Thoracic aorta (tissue), 2 donors: ENCODE measurements around the gene IL27RA. TPM values are rescaled to one million over a fixed set of nuclear protein-coding genes. Genes with fewer than 3 reads are reported as not detected.

ENCODE experiments used
- ATAC-seq: fragments of 150-250 bp; one replicate; pipeline ENCODE4 v1.8.0; 2017; ENCODE audit warnings: low read depth; ENCODE audit not compliant: insufficient number of reproducible peaks, low FRiP score
- DNase-seq: peaks from one replicate; pipeline ENCODE4 v3.0.0-alpha.2; 2020; ENCODE audit warnings: low spot score
- H3K27ac ChIP-seq, 2 donors: fragments of 200-600 bp; sonication (generic); 1 replicate in 1 of 2; 2 replicates in 1 of 2; pipeline ENCODE4 v1.5.1; 2016; ENCODE audit warnings: mild to moderate bottlenecking in 2 of 2, moderate library complexity in 2 of 2
- H3K27me3 ChIP-seq: fragments of 200-600 bp; sonication (generic); replicated peaks from 2 replicates; pipeline ENCODE4 v1.6.0; 2016; ENCODE audit warnings: mild to moderate bottlenecking; ENCODE audit not compliant: insufficient read depth
- H3K36me3 ChIP-seq: fragments of 200-600 bp; sonication (generic); one replicate; pipeline ENCODE4 v1.5.1; 2016
- H3K4me1 ChIP-seq, 2 donors: fragments of 200-600 bp; sonication (generic); 1 replicate in 1 of 2; 2 replicates in 1 of 2; pipeline versions ENCODE4 v1.5.1 to v1.6.0; 2016; ENCODE audit warnings: low read depth in 2 of 2, mild to moderate bottlenecking in 1 of 2; ENCODE audit not compliant: control insufficient read depth in 1 of 2
- H3K4me3 ChIP-seq: fragments of 200-600 bp; sonication (generic); 2 replicates; pipeline ENCODE4 v1.5.1; 2016; ENCODE audit warnings: mild to moderate bottlenecking
- H3K9me3 ChIP-seq: fragments of 200-600 bp; sonication (generic); 2 replicates; pipeline ENCODE4 v1.5.1; 2016
- total RNA-seq, 2 donors: library from RNA; depleted of rRNA; stranded (reverse); fragments of >200 nt; gene quantifications; one replicate each; pipeline versions ENCODE4 v1.1.0 to v1.2.3, GENCODE V29; 2016
- TF ChIP-seq, protein P1 (sequence below): fragments of 200-600 bp; sonication (generic); IDR thresholded peaks from one replicate; pipeline ENCODE4 v1.5.1; 2019; ENCODE audit warnings: antibody characterized with exemption

The IL27RA gene
- total RNA-seq, 2 donors from 2014 or later, result 1.1 to 5.3 TPM

DNA sequence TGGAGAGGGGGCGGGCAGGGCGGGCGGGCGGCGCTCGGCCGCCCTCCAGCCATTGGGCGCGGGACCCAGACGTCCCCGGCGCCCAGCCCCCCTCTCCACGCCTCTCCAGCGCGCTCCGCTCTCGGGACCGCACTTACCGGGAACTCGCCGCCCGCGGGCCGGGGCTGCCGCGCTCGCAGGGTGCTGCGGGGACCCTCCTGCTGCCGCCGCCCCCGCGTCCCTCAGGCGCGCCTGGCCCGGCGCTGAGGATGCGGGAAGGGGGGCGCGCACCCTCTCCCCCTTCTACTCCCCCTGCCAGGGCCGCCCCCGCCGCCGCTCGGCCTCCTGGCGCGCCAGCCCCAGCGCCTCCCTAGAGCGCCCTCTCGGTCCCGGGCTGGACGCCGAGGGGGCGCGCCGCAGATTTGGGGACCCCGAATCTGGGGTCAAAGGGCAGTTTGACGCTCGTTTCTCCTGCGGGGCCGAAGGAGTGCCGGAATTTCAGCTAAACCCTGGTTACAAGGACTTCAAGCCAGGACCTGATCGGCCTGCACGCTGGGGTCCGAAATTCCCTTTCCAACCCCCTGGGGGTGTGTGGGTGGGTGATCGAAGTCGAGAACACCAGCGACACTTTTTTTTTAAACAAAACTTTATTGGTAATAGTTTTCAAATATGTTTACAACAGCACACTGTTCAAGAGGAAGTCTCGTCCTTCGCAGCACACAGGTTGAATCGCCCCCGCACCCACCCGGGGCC is 59.7 kb downstream of the IL27RA start:
- TF ChIP-seq, protein P1, sequence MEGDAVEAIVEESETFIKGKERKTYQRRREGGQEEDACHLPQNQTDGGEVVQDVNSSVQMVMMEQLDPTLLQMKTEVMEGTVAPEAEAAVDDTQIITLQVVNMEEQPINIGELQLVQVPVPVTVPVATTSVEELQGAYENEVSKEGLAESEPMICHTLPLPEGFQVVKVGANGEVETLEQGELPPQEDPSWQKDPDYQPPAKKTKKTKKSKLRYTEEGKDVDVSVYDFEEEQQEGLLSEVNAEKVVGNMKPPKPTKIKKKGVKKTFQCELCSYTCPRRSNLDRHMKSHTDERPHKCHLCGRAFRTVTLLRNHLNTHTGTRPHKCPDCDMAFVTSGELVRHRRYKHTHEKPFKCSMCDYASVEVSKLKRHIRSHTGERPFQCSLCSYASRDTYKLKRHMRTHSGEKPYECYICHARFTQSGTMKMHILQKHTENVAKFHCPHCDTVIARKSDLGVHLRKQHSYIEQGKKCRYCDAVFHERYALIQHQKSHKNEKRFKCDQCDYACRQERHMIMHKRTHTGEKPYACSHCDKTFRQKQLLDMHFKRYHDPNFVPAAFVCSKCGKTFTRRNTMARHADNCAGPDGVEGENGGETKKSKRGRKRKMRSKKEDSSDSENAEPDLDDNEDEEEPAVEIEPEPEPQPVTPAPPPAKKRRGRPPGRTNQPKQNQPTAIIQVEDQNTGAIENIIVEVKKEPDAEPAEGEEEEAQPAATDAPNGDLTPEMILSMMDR, result peak; percentile 22
- Histone ChIP-seq H3K4me1 (peaks cover 3 to 20% of the 10 kb centered on the region in 2 donors), H3K4me3 (peak overlapping the region; percentile 75), H3K9me3 (peaks cover 7% of the 10 kb centered on the region), H3K27me3 (no peaks in the 10 kb centered on the region), H3K27ac (peak overlapping the region; percentile 83 to 87), H3K36me3 (peaks cover 18% of the 10 kb centered on the region)
- ATAC-seq (peak; percentile 47), DNase-seq (no peak)

DNA sequence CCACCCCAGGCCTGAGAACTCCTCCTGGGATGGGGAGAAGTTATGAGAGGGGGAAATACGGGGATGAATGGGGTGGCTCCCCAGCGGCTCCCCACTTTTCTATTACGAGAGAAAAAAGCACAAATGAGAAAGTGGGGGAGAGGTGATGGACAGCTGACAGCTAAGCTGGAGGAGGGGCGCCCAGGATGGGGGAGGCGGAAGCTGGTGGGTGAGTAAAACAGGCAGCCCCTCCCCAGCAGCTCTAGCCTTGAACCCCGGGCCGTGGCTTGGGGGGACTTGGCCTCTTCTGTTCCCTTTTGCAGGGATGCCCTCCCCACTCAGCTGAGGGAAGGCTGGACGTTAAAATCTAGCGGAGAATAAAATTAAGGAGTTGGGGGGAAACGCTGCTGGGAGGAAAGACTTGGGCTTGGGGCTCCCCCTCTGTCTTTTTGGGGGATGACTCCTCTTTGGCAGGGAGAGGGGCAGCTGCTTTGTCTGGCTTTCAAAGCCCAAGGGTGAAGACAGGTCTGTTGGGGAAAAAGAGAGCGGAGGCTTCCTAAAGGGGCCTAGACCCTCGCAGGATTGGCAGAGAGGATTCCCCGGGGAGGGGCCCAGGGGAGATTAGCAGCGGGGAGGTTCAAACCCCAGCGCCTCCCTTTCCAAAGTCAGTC is 60.4 kb downstream of the IL27RA start:
- Histone ChIP-seq H3K4me3 (peak overlapping the region; percentile 75), H3K4me1 (peaks cover 3 to 20% of the 10 kb centered on the region in 2 donors), H3K9me3 (peaks cover 7% of the 10 kb centered on the region), H3K27me3 (no peaks in the 10 kb centered on the region), H3K36me3 (peaks cover 22% of the 10 kb centered on the region), H3K27ac (peak overlapping the region; percentile 83 to 87)
- ATAC-seq (no peak), DNase-seq (no peak)
- TF ChIP-seq, protein P1, result no peak

DNA sequence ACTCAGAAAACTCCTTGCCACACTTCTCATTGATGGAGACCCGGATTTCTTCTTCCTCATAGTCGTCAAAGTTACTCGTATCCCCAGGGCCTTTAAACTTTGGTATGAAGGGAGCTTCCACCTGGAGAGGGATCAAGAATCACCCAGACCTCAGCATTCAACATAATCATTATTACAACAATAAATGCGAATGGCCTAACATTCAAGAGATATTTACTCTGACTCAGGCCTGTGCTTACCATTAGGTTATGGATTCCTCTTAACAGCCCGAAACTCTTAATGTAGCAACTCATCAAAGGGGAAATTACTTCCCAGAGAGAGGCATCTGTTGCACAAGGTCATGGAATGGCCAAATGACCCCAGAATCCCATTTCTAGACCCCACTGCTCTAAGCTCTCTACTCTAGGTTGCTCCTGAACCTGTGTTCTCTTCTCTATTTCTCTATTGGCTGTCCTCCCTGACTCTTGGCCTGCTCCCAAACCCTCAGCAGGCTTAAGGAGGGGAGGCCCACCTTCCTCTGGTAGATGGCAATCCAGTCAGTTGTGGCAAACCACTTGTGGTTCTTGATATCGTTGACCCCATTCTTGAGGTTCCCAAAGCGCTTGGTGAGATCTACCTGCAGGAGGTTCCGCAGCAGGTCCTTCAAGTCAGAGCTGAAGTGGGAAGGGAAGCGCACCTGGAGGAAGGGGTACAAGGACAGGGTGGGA is 61.7 kb downstream of the IL27RA start:
- Histone ChIP-seq H3K4me1 (peaks cover 3 to 20% of the 10 kb centered on the region in 2 donors), H3K27me3 (no peaks in the 10 kb centered on the region), H3K36me3 (peaks cover 28% of the 10 kb centered on the region), H3K4me3 (no peak overlapping the region), H3K9me3 (peaks cover 7% of the 10 kb centered on the region), H3K27ac (no peak overlapping the region)
- ATAC-seq (no peak), DNase-seq (no peak)
- TF ChIP-seq, protein P1, result no peak

DNA sequence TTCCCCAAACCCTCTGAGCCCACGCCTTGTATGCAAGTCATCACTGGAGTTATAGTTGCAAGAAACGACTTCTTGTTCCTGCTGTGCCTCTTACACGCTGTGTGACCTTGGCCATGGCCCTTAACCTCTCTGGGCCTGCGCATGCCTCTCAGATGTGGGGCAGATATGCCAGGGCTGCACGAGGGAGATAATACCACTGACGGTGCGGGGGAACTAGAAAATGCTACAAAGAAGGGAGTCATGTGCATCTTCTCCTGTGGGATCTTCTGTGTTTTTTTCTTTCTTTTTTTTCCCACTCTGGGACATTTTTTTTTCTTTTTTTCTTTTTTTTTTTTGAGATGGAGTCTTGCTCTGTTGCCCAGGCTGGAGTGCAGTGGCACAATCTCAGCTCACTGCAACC is 63.3 kb downstream of the IL27RA start:
- ATAC-seq, result no peak
- no peak overlapping the region for H3K27ac ChIP-seq
- peaks cover 23% of the 10 kb centered on the region for H3K36me3 ChIP-seq
- no peak overlapping the region for H3K4me3 ChIP-seq
- peaks cover 7% of the 10 kb centered on the region for H3K9me3 ChIP-seq
- no peak for DNase-seq
- no peaks in the 10 kb centered on the region for H3K27me3 ChIP-seq
- peaks cover 3 to 8% of the 10 kb centered on the region in 2 donors for H3K4me1 ChIP-seq
- TF ChIP-seq, protein P1, result no peak
